Urinary bladder (tissue), 4 donors: ENCODE data around the gene CHTF8. TPM values are rescaled to one million over a fixed set of nuclear protein-coding genes. Genes with fewer than 3 reads are reported as not detected.

ENCODE experiments used
- DNase-seq: peaks from one replicate; pipeline ENCODE4 v3.0.0-alpha.2; 2015; ENCODE audit errors: extremely low spot score
- H3K27ac ChIP-seq: one replicate; pipeline ENCODE4 v1.5.1; 2013; ENCODE audit warnings: low read depth, mild to moderate bottlenecking, moderate library complexity
- H3K36me3 ChIP-seq: one replicate; pipeline ENCODE4 v1.6.1; 2013; ENCODE audit warnings: mild to moderate bottlenecking, moderate library complexity; ENCODE audit not compliant: insufficient read depth
- H3K4me1 ChIP-seq: one replicate; pipeline ENCODE4 v1.6.1; 2013; ENCODE audit warnings: mild to moderate bottlenecking, moderate library complexity; ENCODE audit not compliant: insufficient read depth
- H3K4me3 ChIP-seq: one replicate; pipeline ENCODE4 v1.5.1; 2013; ENCODE audit warnings: low read depth, low read length
- WGBS: extraction: QIAGEN DNeasy Blood & Tissue Kit; methylation state at CpG from one replicate; pipeline ENCODE4 v1.1.7; 2013; 5-methylcytosine and 5-hydroxymethylcytosine counted together
- polyA plus RNA-seq: library from polyadenylated mRNA; stranded (reverse); fragments of 200-250 nt; gene quantifications from one replicate; pipeline ENCODE4 v1.2.3, GENCODE V29; 2013
- total RNA-seq: library from RNA; depleted of rRNA; stranded (reverse); fragments of >200 nt; gene quantifications from one replicate; pipeline ENCODE4 v1.2.3, GENCODE V29; 2014
- donor health status: healthy with polysubstance abuse.
- donor health status: healthy.

Gene CHTF8
- total and polyA plus RNA-seq, 2 donors = 67.9 to 76.5 TPM

GRCh38 chr16:69114976-69115355 is 17.4 kb downstream of the CHTF8 start:
- no peak for DNase-seq
- Histone ChIP-seq H3K27ac (no peak overlapping the region), H3K4me1 (no peaks in the 10 kb centered on the region), H3K36me3 (no peaks in the 10 kb centered on the region), H3K4me3 (no peak overlapping the region)
- WGBS = 98% methylated on average over 6 of the region's 6 CpGs

- no peak overlapping the region for H3K4me3 ChIP-seq
- WGBS = 94% methylated on average over 25 of the region's 25 CpGs
- no peak overlapping the region for H3K27ac ChIP-seq
- H3K36me3 ChIP-seq = no peaks in the 10 kb centered on the region
- H3K4me1 ChIP-seq = no peaks in the 10 kb centered on the region
- no peak for DNase-seq
Observed at GRCh38 chr16:69114346-69114975, 17.9 kb downstream of the CHTF8 start.

GRCh38 chr16:69113216-69113615 is 19.2 kb downstream of the CHTF8 start:
- DNase-seq = no peak
- no peaks in the 10 kb centered on the region for H3K36me3 ChIP-seq
- H3K27ac ChIP-seq = no peak overlapping the region
- H3K4me3 ChIP-seq = no peak overlapping the region
- 93% methylated on average over 7 of the region's 7 CpGs for WGBS
- no peaks in the 10 kb centered on the region for H3K4me1 ChIP-seq

- no peak for DNase-seq
- WGBS = 54% methylated on average over 6 of the region's 6 CpGs
- Histone ChIP-seq H3K4me1 (no peaks in the 10 kb centered on the region), H3K36me3 (no peaks in the 10 kb centered on the region), H3K4me3 (no peak overlapping the region), H3K27ac (no peak overlapping the region)
Observed at GRCh38 chr16:69112285-69113129, 19.9 kb downstream of the CHTF8 start.

GRCh38 chr16:69111876-69112230 is 20.5 kb downstream of the CHTF8 start:
- H3K36me3 ChIP-seq = no peaks in the 10 kb centered on the region
- DNase-seq = no peak

GRCh38 chr16:69111216-69111875 is 21.0 kb downstream of the CHTF8 start:
- DNase-seq = no peak
- no peak overlapping the region for H3K27ac ChIP-seq
- H3K4me3 ChIP-seq = no peak overlapping the region
- H3K36me3 ChIP-seq = no peaks in the 10 kb centered on the region
- 89% methylated on average over 6 of the region's 6 CpGs for WGBS
- no peaks in the 10 kb centered on the region for H3K4me1 ChIP-seq

More at GRCh38 chr16:69111876-69112230, 20.5 kb downstream of the CHTF8 start:
- WGBS = 92% methylated on average over 5 of the region's 5 CpGs
- H3K4me3 ChIP-seq = no peak overlapping the region
- H3K27ac ChIP-seq = no peak overlapping the region
- H3K4me1 ChIP-seq = no peaks in the 10 kb centered on the region

- Histone ChIP-seq H3K4me3 (no peak overlapping the region), H3K4me1 (no peaks in the 10 kb centered on the region), H3K36me3 (no peaks in the 10 kb centered on the region), H3K27ac (no peak overlapping the region)
- no peak for DNase-seq
- WGBS = 96% methylated on average over 7 of the region's 7 CpGs
Observed at GRCh38 chr16:69110406-69110805, 22.0 kb downstream of the CHTF8 start.

- Histone ChIP-seq H3K36me3 (no peaks in the 10 kb centered on the region), H3K4me1 (no peaks in the 10 kb centered on the region), H3K4me3 (no peak overlapping the region), H3K27ac (no peak overlapping the region)
- WGBS = 96% methylated on average over 48 of the region's 48 CpGs
- DNase-seq = no peak
Observed at GRCh38 chr16:69109486-69110270, 22.7 kb downstream of the CHTF8 start.

- no peak overlapping the region for H3K27ac ChIP-seq
- H3K36me3 ChIP-seq = no peaks in the 10 kb centered on the region
- no peaks in the 10 kb centered on the region for H3K4me1 ChIP-seq
- WGBS = 91% methylated on average over 4 of the region's 4 CpGs
- H3K4me3 ChIP-seq = no peak overlapping the region
- DNase-seq = no peak
Observed at GRCh38 chr16:69108905-69109252, 23.5 kb downstream of the CHTF8 start.

GRCh38 chr16:69108064-69108904 is 24.1 kb downstream of the CHTF8 start:
- 57% methylated on average over 9 of the region's 9 CpGs for WGBS
- Histone ChIP-seq H3K4me3 (peak overlapping the region; percentile 49), H3K36me3 (no peaks in the 10 kb centered on the region), H3K27ac (no peak overlapping the region), H3K4me1 (no peaks in the 10 kb centered on the region)
- DNase-seq = no peak

- DNase-seq = no peak
- 2% methylated on average over 52 of the region's 52 CpGs for WGBS
- H3K27ac ChIP-seq = no peak overlapping the region
- H3K4me1 ChIP-seq = no peaks in the 10 kb centered on the region
- H3K36me3 ChIP-seq = no peaks in the 10 kb centered on the region
- peak overlapping the region; percentile 49 for H3K4me3 ChIP-seq
Observed at GRCh38 chr16:69107316-69107962, 24.9 kb downstream of the CHTF8 start.

GRCh38 chr16:69106491-69107315 is 25.7 kb downstream of the CHTF8 start:
- H3K4me1 ChIP-seq = no peaks in the 10 kb centered on the region
- under 1% methylated on average over 55 of the region's 55 CpGs for WGBS
- H3K27ac ChIP-seq = no peak overlapping the region
- peak overlapping the region; percentile 49 for H3K4me3 ChIP-seq
- DNase-seq = no peak
- H3K36me3 ChIP-seq = no peaks in the 10 kb centered on the region
